HG02588 (cell line): ENCODE results near the gene VRK2.

Source experiments
- ATAC-seq: cut with Tn5 transposase; IDR thresholded peaks from one replicate; pipeline ENCODE4 v1.9.1; 2021; ENCODE audit warnings: mild to moderate bottlenecking, moderate library complexity; ENCODE audit not compliant: unreplicated experiment

The VRK2 gene

DNA sequence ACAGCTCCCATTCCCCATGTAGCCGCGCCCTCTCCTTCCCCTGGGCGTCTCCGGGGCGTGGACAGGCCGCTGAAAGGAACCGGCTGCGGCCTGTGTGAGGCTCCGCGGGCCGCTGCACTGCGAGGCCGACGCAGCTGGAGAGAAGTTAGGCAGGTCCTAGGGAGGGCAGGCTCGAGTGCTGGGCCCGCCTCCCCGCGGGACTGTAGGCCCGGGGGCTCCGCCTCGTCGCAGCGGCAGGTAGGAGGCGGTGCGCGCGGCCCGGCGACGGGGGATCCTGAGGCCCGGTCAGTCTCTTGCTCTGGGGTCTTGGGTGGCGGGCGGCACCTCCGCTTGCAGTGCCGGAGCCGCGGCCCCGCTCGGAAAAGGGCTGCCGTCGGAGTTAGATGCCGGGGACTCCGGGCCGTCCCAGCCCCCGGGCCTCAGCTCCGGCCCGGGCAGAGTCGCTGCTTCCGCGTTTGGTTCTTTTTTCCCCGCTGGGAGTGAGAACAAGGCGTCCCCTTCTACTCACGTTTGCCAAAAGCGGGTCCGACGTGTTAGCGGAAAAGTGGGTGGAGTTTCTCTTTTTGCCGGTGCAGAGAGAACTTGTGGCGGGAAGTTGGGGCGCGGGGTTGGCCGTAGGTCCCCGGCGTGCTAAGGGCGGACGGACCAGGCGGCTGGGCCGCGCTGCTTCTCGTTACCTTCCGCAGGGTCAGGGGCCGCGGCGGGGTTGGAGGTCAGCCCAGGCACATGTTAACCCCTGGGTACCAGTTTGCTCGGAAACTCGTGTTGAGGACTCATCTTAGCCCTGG lies at the start of gene VRK2:
Gene VRK2 (plus strand): TSS at position 222 of the 788 bp plus-strand sequence. CDS start 2,026 bp downstream, outside the sequence.
- peak; percentile 89 for ATAC-seq

GRCh38 chr2:58006256-58006951 lies 40.2 kb upstream of the VRK2 start:
- peak; percentile 81 for ATAC-seq

- ATAC-seq, result peak; percentile 54
Measured at GRCh38 chr2:58006952-58007284, 39.7 kb upstream of the VRK2 start.

GRCh38 chr2:58010599-58010998 lies 36.0 kb upstream of the VRK2 start:
- no peak for ATAC-seq

- ATAC-seq, result no peak
Measured at GRCh38 chr2:58019229-58019628, 27.4 kb upstream of the VRK2 start.

- no peak for ATAC-seq
Measured at GRCh38 chr2:58025150-58025933, 21.3 kb upstream of the VRK2 start.

DNA sequence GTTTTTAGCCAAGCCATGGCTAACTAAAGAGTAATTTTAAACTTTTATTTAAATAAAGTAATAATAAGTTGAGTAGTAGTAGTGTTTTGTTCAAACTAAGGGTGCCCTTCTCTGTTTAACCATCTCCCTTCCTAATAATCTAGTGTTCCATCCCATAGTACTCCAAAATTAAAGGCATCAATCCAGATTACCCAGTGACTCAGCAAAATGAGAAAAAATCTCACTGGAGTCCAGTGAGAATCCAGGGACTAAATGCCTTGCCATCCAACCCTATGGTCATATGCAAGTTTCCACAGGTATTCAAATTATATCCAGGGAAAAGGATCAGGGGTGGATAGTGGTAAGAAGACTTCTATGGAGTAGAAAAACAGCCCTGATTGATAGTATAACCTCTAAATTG lies 19.6 kb upstream of the VRK2 start:
- ATAC-seq, result no peak

DNA sequence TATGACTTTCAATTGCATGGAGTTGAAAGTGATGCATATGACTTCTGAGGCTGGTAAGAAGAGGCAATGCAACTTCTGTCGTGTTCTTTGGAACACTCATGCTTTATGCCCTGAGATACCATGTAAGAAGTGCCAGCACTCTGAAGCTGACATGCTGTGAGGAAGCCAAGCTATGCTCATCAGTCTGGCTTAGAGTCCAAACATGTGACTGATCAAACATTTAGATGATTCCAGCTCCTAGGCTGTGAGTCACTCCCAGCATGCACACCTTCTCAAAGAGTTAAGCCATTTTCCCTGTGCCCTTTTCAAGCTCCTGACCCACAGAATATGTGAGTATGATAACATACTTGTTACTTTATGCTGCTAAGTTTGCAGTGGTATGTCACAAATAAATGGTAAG lies 15.8 kb upstream of the VRK2 start:
- no peak for ATAC-seq

- ATAC-seq, result peak; percentile 70
Measured at GRCh38 chr2:58032016-58032763, 14.4 kb upstream of the VRK2 start.

DNA sequence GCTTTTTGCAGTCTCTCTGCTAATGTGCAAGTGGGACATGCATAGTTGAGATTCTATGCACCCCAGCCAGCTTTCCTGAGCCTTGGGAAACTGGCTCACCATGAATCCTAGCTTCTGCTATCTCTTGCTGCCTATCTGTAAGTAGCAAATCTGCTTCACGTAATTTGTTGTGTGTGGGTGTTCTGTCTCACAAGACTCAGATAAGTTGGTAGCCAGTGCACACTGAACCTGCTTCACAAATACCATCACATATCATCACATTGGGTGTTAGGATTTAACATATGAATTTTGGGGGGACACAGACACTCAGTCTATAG lies 13.9 kb upstream of the VRK2 start:
- no peak for ATAC-seq

DNA sequence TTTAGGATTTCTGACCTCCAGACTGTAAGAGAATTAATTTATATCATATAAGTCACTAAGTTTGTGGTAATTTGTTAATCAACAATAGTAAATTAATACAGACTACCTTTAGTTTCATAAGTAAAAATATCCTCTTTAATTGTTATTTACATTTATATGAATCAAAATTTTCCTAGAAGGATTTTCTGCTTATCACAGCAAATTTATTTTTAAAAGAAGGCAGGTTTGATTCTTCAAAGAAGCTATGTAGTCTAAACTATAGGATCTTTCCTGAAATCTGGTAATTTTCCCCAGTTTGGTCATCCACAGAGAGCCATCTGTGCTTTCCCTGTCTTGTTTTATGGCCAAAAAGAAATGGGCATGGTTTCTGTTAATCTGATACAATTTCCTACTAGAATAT lies 13.1 kb upstream of the VRK2 start:
- no peak for ATAC-seq

- ATAC-seq, result peak; percentile 66
Measured at GRCh38 chr2:58035352-58035751, 11.3 kb upstream of the VRK2 start.

DNA sequence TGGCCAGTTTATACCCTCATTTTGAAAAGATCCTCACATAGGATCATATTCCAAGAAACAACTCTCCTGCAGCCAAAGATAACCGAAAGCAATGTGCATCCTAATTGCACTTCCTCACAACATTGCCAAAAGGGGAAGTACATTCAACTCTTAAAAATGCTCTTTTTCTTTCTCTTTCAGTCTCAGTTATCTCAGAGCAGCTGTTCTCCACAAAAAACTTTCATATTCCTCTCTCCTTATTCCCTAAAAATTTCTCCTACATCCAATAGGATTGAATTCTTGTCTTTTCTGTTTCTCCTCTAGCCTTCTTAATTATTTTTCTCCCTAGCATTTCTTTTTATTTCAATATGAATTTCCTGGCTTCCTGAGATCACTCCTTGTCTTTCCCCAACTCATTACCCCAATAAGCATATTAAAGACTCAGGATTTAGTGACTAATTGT lies 7.4 kb upstream of the VRK2 start:
- ATAC-seq, result peak; percentile 77

GRCh38 chr2:58042486-58042970 lies 4.1 kb upstream of the VRK2 start:
- no peak for ATAC-seq

DNA sequence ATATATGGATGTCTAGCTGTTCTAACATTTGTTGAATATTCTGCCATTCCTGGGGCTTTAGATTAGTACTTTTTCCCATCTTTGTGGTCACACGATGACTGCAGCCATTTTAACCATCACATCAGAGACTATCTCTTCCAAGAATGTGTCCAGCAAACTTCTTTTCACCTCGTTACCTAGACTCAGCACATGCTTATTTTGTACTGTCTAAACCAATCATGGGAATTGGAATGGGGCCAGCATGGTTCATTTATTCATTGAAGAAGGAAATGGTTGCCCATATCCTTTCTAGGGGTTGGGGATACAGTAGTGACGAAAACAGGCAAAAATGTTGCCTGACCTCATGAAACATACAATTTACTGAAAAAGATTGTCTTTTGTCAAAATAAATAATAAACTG lies 2.5 kb upstream of the VRK2 start:
- ATAC-seq, result no peak

DNA sequence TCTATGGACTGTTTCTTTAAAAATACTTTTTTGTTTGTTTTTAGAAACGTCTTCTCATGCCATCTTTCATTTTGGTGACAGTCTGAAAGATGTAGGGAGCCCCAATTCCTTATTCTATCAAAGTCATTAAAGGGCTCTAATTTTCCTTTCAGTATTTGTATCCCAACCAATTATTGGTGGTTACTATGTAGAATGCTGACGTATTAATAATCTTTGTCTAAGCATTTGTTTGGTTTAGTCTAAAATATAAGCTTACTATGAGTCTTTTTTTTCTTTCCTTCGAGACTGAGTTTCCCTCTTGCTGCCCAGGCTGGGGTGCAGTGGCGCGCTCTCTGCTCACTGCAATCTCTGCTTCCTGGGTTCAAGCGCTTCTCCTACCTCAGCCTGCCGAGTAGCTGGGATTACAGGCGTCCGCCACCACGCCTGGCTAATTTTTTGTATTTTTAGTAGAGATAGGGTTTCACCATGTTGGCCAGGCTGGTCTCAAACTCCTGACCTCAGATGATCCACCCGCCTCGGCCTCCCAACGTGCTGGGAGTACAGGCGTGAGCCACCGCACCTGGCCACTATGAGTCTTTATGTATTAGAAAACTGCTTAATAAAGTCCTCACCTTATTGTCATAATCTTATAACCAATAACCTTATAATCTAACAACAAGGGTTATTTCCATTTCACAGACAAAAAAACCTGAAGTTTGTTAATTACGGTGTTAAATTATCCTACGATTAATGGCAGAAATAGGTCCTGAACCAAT lies 849 bp upstream of the VRK2 start:
- ATAC-seq, result no peak

GRCh38 chr2:58046335-58046584 lies 346 bp upstream of the VRK2 start:
- ATAC-seq, result peak; percentile 16

DNA sequence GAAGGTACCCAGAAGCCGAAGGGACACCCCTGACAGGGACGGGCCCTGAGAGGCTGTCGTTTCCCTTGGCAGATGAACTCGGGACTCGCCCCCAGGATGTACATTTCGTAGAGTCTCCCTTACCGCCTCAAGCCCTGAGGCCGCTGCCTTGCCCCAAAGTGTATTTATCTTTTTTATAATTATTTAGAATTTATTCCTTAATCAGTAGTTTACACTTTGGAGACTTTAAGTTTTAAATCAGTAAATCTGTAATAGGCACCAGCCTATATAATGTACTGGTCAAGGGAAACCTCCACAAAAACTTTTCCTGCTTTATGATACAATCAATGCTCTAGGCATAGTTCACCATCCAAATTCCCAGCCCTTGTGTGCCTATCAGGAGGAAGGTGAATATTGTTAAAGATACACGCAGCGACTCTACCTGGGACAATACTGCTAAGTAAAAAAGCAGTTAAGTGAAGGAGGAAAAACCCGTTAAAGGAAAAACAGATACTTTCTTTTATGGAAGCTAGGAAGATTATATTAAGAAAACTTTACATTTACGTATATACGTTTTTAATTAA lies 848 bp downstream of the VRK2 start:
- ATAC-seq, result peak; percentile 35

DNA sequence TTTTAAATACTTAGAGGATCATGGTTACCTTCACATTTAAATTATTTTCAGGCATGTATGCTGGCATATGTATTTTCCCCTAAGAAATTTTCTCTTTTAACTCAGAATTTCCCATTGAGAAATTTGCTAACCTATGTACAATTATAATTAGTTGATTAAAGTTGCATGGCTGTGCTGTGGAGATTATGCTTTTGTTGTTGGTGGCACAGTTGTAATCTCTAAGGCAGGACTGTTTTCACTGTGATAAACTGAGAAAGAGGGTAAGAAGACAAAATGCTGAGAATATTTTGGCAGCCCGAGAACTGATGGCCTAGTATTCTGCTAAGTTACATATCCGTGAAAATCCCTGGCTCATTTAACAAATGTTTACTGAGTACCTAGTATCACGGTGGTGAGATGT lies 1.4 kb downstream of the VRK2 start:
- ATAC-seq, result no peak

DNA sequence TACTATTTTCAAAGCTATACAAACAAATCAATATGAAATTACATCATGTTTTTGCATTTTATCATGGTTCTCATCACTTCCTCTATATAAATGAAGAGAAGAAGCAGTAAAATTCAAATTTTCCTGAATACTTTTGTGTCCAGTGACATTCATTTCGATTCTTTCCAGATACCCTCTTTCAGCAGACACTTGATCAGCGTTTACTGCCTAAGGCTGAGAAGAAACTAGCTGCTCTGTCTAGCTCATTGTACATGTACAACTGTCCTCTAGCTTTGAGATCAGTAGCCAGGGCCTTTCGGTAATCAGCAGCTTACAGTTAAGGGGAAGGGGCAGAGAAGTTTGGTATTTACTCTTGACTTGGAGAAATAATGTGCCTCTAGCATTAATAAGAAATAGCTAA lies 4.8 kb downstream of the VRK2 start:
- no peak for ATAC-seq
